HepG2 (cell line): ENCODE data around the gene AMIGO3. TPM values are rescaled to one million over a fixed set of nuclear protein-coding genes. Genes with fewer than 3 reads are reported as not detected.

Experiments
- CBFB ChIP-seq: sonication (generic); formaldehyde crosslinking; IDR thresholded peaks from 2 replicates; pipeline ENCODE4 v1.4.0; 2020; ENCODE audit warnings: missing genetic modification reagents
- DNMT3B ChIP-seq: conservative IDR thresholded peaks from 2 replicates; pipeline ENCODE4 v1.6.1; 2016; ENCODE audit warnings: missing biosample characterization, control low read depth
- ELF1 ChIP-seq: sonication (generic); formaldehyde crosslinking; IDR thresholded peaks from 2 replicates; pipeline ENCODE4 v1.4.0; 2020; ENCODE audit warnings: missing genetic modification reagents
- FOXA3 ChIP-seq: IDR thresholded peaks from 2 replicates; pipeline ENCODE4 v1.6.1; 2016; ENCODE audit warnings: missing genetic modification reagents, missing compliant biosample characterization
- FOXK1 ChIP-seq: sonication (generic); formaldehyde crosslinking; IDR thresholded peaks from 2 replicates; pipeline ENCODE4 v1.4.0; 2020; ENCODE audit warnings: low read depth, missing genetic modification reagents, borderline replicate concordance
- KAT7 ChIP-seq: IDR thresholded peaks from 2 replicates; pipeline ENCODE4 v1.6.1; 2018; ENCODE audit warnings: borderline replicate concordance, missing compliant biosample characterization
- NCOA2 ChIP-seq: sonication (generic); formaldehyde crosslinking; IDR thresholded peaks from 2 replicates; pipeline ENCODE4 v1.8.0; 2022; ENCODE audit warnings: inconsistent platforms
- NR2C2 ChIP-seq: sonication (generic); formaldehyde crosslinking; IDR thresholded peaks from 2 replicates; pipeline ENCODE4 v1.4.0; 2020; ENCODE audit warnings: missing genetic modification reagents, mild to moderate bottlenecking, moderate library complexity, borderline replicate concordance
- PHF8 ChIP-seq: sonication (generic); formaldehyde crosslinking; IDR thresholded peaks from 2 replicates; pipeline ENCODE4 v1.5.0; 2020; ENCODE audit warnings: missing genetic modification reagents
- POGZ ChIP-seq: sonication (generic); formaldehyde crosslinking; IDR thresholded peaks from 2 replicates; pipeline ENCODE4 v1.4.0; 2020; ENCODE audit warnings: mild to moderate bottlenecking, missing genetic modification reagents
- RARA ChIP-seq: IDR thresholded peaks from 2 replicates; pipeline ENCODE4 v1.6.1; 2016; ENCODE audit warnings: missing genetic modification reagents, missing compliant biosample characterization
- REXO4 ChIP-seq: sonication (generic); formaldehyde crosslinking; IDR thresholded peaks from 2 replicates; pipeline ENCODE4 v1.8.0; 2022; ENCODE audit warnings: missing genetic modification reagents, mild to moderate bottlenecking, borderline replicate concordance
- ZNF510 ChIP-seq: sonication (generic); formaldehyde crosslinking; IDR thresholded peaks from 2 replicates; pipeline ENCODE4 v1.4.0; 2020; ENCODE audit warnings: low read depth, mild to moderate bottlenecking, missing genetic modification reagents
- ZNF670 ChIP-seq: sonication (generic); formaldehyde crosslinking; IDR thresholded peaks from 2 replicates; pipeline ENCODE4 v1.8.0; 2022; ENCODE audit warnings: mild to moderate bottlenecking, missing genetic modification reagents, borderline replicate concordance
- ZNF761 ChIP-seq: sonication (generic); formaldehyde crosslinking; conservative IDR thresholded peaks from 2 replicates; pipeline ENCODE4 v1.4.0; 2020; ENCODE audit warnings: mild to moderate bottlenecking, missing genetic modification reagents
- ZZZ3 ChIP-seq: sonication (generic); formaldehyde crosslinking; IDR thresholded peaks from 2 replicates; pipeline ENCODE4 v1.4.0; 2020; ENCODE audit warnings: missing genetic modification reagents, mild to moderate bottlenecking, borderline replicate concordance
- polyA plus RNA-seq, 8 experiments: library from polyadenylated mRNA; depleted of rRNA in 3 of 8; stranded (reverse) in 7 of 8; unstranded in 1 of 8; fragments of >200 nt; fragmentation: Illumina TruSeq in 4 of 8; extraction: Trizol in 4 of 8; gene quantifications; 2 replicates each; pipeline versions ENCODE4 v1.2.1 to v1.2.3, GENCODE V29; 2011 to 2016; ENCODE audit warnings: low read depth in 4 of 8, missing spikeins in 1 of 8, mixed read lengths in 1 of 8; ENCODE audit not compliant: insufficient read depth in 1 of 8
- total RNA-seq, 5 experiments: library from RNA; depleted of rRNA; stranded (reverse); fragments of >200 nt; fragmentation: Illumina TruSeq; extraction: Trizol; gene quantifications; 2 replicates each; pipeline ENCODE4 v1.2.3, GENCODE V29; 2016; ENCODE audit warnings: low read depth in 1 of 5
- TF ChIP-seq, protein P1 (sequence below): sonication (generic); formaldehyde crosslinking; IDR thresholded peaks from 2 replicates; pipeline ENCODE4 v1.5.0; 2020; ENCODE audit warnings: mild to moderate bottlenecking, missing genetic modification reagents, borderline replicate concordance
- TF ChIP-seq, protein P2 (sequence below): sonication (generic); formaldehyde crosslinking; conservative IDR thresholded peaks from 2 replicates; pipeline ENCODE4 v1.5.0; 2020; ENCODE audit warnings: missing genetic modification reagents

AMIGO3 gene
- total and polyA plus RNA-seq, 2 of the 13 experiments (the other 11 are each of a cell fraction or from before 2014, with no cell fraction given): 0.35 TPM; not detected in 1

DNA sequence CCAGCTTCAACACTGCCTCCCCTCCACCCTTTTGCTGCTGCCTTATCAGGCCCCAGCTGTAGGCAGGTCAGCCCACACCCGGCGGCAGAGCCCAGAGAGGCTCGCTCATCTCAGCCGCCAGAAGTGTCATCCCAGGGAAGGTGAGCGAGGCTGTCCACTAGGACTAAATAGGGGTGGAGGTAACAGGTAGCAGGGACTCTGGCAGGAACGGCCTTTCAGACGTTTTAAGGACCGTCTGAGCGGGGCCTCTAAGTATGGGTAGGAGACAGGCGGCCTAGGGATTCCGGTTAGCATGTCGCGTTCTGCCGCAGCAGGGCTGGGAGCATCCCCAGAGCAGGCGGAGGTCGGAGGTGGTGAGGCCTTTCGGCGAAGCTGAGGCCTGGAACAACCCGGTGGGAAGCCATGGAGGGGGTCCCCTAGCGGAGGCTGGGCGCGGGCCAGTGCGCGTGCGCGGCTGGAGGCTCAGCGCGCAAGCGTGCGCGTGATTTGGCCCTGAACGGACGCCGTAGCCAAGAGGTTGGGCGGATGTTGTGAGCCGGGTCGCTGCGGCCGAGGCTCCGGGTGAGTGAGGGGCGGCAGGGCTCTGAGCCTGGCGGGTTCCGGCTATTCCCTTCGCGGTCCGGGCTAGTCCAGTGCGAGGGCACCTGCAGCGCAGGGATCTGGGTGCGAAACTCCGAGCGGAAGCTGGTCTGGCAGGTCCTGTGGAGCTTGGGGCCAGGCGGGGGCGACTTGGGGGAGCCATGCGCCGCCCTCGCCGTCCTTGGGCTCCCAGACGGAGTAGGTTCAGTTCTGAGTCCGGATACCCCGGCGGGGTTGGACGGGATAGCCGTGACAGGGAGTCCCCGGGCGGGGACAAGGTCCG, 30.2 kb downstream of the AMIGO3 start, which contains the start of the genes MST1 and RNF123 (continued):
- TF ChIP-seq ZNF761 (CRISPR knock-in tag) (no peak; the same call in 1 of the 2 replicates), PHF8 (CRISPR knock-in tag) (peak; percentile 71; the same call in 1 of the 2 replicates), POGZ (0 out of 2 replicates have a peak, but pooled peaks have one; percentile 28), ZNF510 (0 out of 2 replicates have a peak, but pooled peaks have one; percentile 67), NCOA2 (peak; percentile 6; the same call in 1 of the 2 replicates), ELF1 (CRISPR knock-in tag) (peak; percentile 76), RARA (peak; percentile 43; the same call in 1 of the 2 replicates), ZNF670 (peak; percentile 89; the same call in 1 of the 2 replicates), FOXK1 (peak; percentile 88; the same call in 1 of the 2 replicates), ZZZ3 (CRISPR knock-in tag) (peak; percentile 91; the same call in 1 of the 2 replicates), KAT7 (CRISPR knock-in tag) (peak; percentile 42; the same call in 1 of the 2 replicates), NR2C2 (peak; percentile 86), CBFB (peak; percentile 84; the same call in 1 of the 2 replicates), DNMT3B (CRISPR knock-in tag) (0 out of 2 replicates have a peak, but pooled peaks have one; percentile 21), REXO4 (CRISPR knock-in tag) (0 out of 2 replicates have a peak, but pooled peaks have one; percentile 27), FOXA3 (peak; percentile 54)
- TF ChIP-seq, protein P1, sequence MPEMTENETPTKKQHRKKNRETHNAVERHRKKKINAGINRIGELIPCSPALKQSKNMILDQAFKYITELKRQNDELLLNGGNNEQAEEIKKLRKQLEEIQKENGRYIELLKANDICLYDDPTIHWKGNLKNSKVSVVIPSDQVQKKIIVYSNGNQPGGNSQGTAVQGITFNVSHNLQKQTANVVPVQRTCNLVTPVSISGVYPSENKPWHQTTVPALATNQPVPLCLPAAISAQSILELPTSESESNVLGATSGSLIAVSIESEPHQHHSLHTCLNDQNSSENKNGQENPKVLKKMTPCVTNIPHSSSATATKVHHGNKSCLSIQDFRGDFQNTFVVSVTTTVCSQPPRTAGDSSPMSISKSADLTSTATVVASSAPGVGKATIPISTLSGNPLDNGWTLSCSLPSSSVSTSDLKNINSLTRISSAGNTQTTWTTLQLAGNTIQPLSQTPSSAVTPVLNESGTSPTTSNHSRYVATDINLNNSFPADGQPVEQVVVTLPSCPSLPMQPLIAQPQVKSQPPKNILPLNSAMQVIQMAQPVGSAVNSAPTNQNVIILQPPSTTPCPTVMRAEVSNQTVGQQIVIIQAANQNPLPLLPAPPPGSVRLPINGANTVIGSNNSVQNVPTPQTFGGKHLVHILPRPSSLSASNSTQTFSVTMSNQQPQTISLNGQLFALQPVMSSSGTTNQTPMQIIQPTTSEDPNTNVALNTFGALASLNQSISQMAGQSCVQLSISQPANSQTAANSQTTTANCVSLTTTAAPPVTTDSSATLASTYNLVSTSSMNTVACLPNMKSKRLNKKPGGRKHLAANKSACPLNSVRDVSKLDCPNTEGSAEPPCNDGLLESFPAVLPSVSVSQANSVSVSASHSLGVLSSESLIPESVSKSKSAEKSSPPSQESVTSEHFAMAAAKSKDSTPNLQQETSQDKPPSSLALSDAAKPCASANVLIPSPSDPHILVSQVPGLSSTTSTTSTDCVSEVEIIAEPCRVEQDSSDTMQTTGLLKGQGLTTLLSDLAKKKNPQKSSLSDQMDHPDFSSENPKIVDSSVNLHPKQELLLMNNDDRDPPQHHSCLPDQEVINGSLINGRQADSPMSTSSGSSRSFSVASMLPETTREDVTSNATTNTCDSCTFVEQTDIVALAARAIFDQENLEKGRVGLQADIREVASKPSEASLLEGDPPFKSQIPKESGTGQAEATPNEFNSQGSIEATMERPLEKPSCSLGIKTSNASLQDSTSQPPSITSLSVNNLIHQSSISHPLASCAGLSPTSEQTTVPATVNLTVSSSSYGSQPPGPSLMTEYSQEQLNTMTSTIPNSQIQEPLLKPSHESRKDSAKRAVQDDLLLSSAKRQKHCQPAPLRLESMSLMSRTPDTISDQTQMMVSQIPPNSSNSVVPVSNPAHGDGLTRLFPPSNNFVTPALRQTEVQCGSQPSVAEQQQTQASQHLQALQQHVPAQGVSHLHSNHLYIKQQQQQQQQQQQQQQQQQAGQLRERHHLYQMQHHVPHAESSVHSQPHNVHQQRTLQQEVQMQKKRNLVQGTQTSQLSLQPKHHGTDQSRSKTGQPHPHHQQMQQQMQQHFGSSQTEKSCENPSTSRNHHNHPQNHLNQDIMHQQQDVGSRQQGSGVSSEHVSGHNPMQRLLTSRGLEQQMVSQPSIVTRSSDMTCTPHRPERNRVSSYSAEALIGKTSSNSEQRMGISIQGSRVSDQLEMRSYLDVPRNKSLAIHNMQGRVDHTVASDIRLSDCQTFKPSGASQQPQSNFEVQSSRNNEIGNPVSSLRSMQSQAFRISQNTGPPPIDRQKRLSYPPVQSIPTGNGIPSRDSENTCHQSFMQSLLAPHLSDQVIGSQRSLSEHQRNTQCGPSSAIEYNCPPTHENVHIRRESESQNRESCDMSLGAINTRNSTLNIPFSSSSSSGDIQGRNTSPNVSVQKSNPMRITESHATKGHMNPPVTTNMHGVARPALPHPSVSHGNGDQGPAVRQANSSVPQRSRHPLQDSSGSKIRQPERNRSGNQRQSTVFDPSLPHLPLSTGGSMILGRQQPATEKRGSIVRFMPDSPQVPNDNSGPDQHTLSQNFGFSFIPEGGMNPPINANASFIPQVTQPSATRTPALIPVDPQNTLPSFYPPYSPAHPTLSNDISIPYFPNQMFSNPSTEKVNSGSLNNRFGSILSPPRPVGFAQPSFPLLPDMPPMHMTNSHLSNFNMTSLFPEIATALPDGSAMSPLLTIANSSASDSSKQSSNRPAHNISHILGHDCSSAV (CRISPR knock-in tag): 0 out of 2 replicates have a peak, but pooled peaks have one; percentile 73
- TF ChIP-seq, protein P2, sequence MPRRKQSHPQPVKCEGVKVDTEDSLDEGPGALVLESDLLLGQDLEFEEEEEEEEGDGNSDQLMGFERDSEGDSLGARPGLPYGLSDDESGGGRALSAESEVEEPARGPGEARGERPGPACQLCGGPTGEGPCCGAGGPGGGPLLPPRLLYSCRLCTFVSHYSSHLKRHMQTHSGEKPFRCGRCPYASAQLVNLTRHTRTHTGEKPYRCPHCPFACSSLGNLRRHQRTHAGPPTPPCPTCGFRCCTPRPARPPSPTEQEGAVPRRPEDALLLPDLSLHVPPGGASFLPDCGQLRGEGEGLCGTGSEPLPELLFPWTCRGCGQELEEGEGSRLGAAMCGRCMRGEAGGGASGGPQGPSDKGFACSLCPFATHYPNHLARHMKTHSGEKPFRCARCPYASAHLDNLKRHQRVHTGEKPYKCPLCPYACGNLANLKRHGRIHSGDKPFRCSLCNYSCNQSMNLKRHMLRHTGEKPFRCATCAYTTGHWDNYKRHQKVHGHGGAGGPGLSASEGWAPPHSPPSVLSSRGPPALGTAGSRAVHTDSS (CRISPR knock-in tag): 0 out of 2 replicates have a peak, but pooled peaks have one; percentile 90
